ENCODE results near the gene TAF11L14. TPM values are rescaled to one million over a fixed set of nuclear protein-coding genes. Genes with fewer than 3 reads are reported as not detected.

TAF11L14 gene
- total and polyA plus RNA-seq, 9 of the 15 experiments (the other 6 are each of a cell fraction or from before 2014, with no cell fraction given): not detected

- TF ChIP-seq MLX (CRISPR knock-in tag; conservative IDR thresholded peaks at IDR 0.05) (no peak), EWSR1 (IDR thresholded peaks at IDR 0.05; ENCODE audit: borderline replicate concordance, low read depth, partially characterized antibody) (no peak), EGR1 (conservative IDR thresholded peaks at IDR 0.05) (no peak), SUPT5H (IDR thresholded peaks at IDR 0.05) (no peak), E2F6 (IDR thresholded peaks at IDR 0.05; ENCODE audit: borderline replicate concordance in 1 of 2, extremely low read depth in 1 of 2, insufficient read depth in 1 of 2, insufficient read length in 1 of 2, low read depth in 1 of 2, low read length in 1 of 2, poor library complexity in 1 of 2, severe bottlenecking in 1 of 2) (no peak), TARDBP (IDR thresholded peaks at IDR 0.05) (no peak), STAT6 (CRISPR knock-in tag; IDR thresholded peaks at IDR 0.05) (no peak)
Observed at GRCh38 chr5:17665836-17666235, 31.6 kb downstream of the TAF11L14 start (continued).

Measured in K562 (cell line).